SK-N-MC (cell line): ENCODE measurements around the gene NUBPL.

Experiments used
- DNase-seq: peaks from one replicate; pipeline ENCODE4 v3.0.0-alpha.2; 2011; ENCODE audit warnings: low read depth, low spot score
- H3K27ac ChIP-seq: fragments of 200-600 bp; sonication (generic); 2 replicates; pipeline ENCODE4 v1.5.1; 2016; ENCODE audit warnings: mixed run types
- H3K36me3 ChIP-seq: fragments of 200-600 bp; sonication (generic); 2 replicates; pipeline ENCODE4 v1.6.1; 2017; ENCODE audit warnings: antibody characterized with exemption, low read length, mixed read lengths; ENCODE audit not compliant: insufficient read depth
- H3K4me3 ChIP-seq: fragments of 200-600 bp; sonication (generic); 2 replicates; pipeline ENCODE4 v1.5.1; 2016
- H3K9ac ChIP-seq: fragments of 200-600 bp; sonication (generic); 2 replicates; pipeline ENCODE4 v1.8.0; 2017; ENCODE audit warnings: mixed run types, mixed read lengths; ENCODE audit not compliant: insufficient read length
- H3K9me3 ChIP-seq: fragments of 200-600 bp; sonication (generic); 2 replicates; pipeline ENCODE4 v1.6.1; 2017; ENCODE audit warnings: low read depth, mild to moderate bottlenecking, antibody characterized with exemption, low read length, moderate library complexity, mixed read lengths
- EZH2 ChIP-seq: fragments of 200-600 bp; sonication (generic); IDR thresholded peaks from one replicate; pipeline ENCODE4 v1.6.1; 2017; ENCODE audit warnings: antibody characterized with exemption
- FOXP2 ChIP-seq: optimal IDR thresholded peaks from 2 replicates; pipeline ENCODE3; 2011; ENCODE audit warnings: mild to moderate bottlenecking, moderate library complexity; ENCODE audit not compliant: insufficient read depth; ENCODE audit errors: extremely low read length, control extremely low read depth
- POLR2AphosphoS5 ChIP-seq: IDR thresholded peaks from 2 replicates; pipeline ENCODE4 v1.6.1; 2012; ENCODE audit warnings: mild to moderate bottlenecking, low read depth, low read length, borderline replicate concordance

Gene NUBPL

GRCh38 chr14:31895646-31896045 is 334.4 kb downstream of the NUBPL start:
- Histone ChIP-seq H3K9me3 (no peaks in the 10 kb centered on the region), H3K4me3 (no peak overlapping the region), H3K27ac (no peak overlapping the region), H3K9ac (no peak overlapping the region), H3K36me3 (no peaks in the 10 kb centered on the region)
- TF ChIP-seq FOXP2, result no peak
- no peak for TF ChIP-seq EZH2
- no peak for TF ChIP-seq POLR2AphosphoS5
- DNase-seq, result no peak

- no peak for TF ChIP-seq FOXP2
- no peak for TF ChIP-seq POLR2AphosphoS5
- TF ChIP-seq EZH2, result no peak
- Histone ChIP-seq H3K9me3 (no peaks in the 10 kb centered on the region), H3K36me3 (no peaks in the 10 kb centered on the region), H3K27ac (no peak overlapping the region), H3K9ac (no peak overlapping the region), H3K4me3 (no peak overlapping the region)
- DNase-seq, result no peak
These were observed 336.5 kb downstream of the NUBPL start for GRCh38 chr14:31897581-31898186.

GRCh38 chr14:31898838-31899528 is 337.8 kb downstream of the NUBPL start:
- Histone ChIP-seq H3K4me3 (no peak overlapping the region), H3K36me3 (no peaks in the 10 kb centered on the region), H3K27ac (no peak overlapping the region), H3K9me3 (no peaks in the 10 kb centered on the region), H3K9ac (no peak overlapping the region)
- no peak for DNase-seq
- no peak for TF ChIP-seq FOXP2
- TF ChIP-seq EZH2, result no peak
- no peak for TF ChIP-seq POLR2AphosphoS5

GRCh38 chr14:31902002-31902401 is 340.8 kb downstream of the NUBPL start:
- Histone ChIP-seq H3K36me3 (no peaks in the 10 kb centered on the region), H3K27ac (no peak overlapping the region), H3K9ac (no peak overlapping the region), H3K9me3 (no peaks in the 10 kb centered on the region), H3K4me3 (no peak overlapping the region)
- DNase-seq, result no peak
- TF ChIP-seq FOXP2, result no peak
- TF ChIP-seq EZH2, result no peak
- TF ChIP-seq POLR2AphosphoS5, result no peak

- H3K9me3 ChIP-seq, result no peaks in the 10 kb centered on the region
- H3K9ac ChIP-seq, result no peak overlapping the region
- no peak overlapping the region for H3K4me3 ChIP-seq
- H3K27ac ChIP-seq, result no peak overlapping the region
- no peaks in the 10 kb centered on the region for H3K36me3 ChIP-seq
- TF ChIP-seq EZH2 (no peak), FOXP2 (no peak), POLR2AphosphoS5 (no peak)
- no peak for DNase-seq
These were observed 341.9 kb downstream of the NUBPL start for GRCh38 chr14:31902945-31903646.

- no peaks in the 10 kb centered on the region for H3K9me3 ChIP-seq
- H3K9ac ChIP-seq, result no peak overlapping the region
- DNase-seq, result no peak
- H3K4me3 ChIP-seq, result no peak overlapping the region
- TF ChIP-seq POLR2AphosphoS5 (no peak), EZH2 (no peak), FOXP2 (no peak)
- no peaks in the 10 kb centered on the region for H3K36me3 ChIP-seq
- H3K27ac ChIP-seq, result no peak overlapping the region
These were observed 348.8 kb downstream of the NUBPL start for GRCh38 chr14:31909977-31910376.
